HG03175 (cell line): ENCODE data around the gene CC2D2B.
A peak's percentile ranks its signal among the peaks of the same experiment; 100 is the strongest.
"Not testable (repeated sequence)": the region's sequence is repeated elsewhere in the genome, so short reads cannot be mapped to it uniquely, and the experiment has no call there.

Experiments used
- ATAC-seq: cut with Tn5 transposase; IDR thresholded peaks from one replicate; pipeline ENCODE4 v1.9.1; 2021; ENCODE audit warnings: mild to moderate bottlenecking, moderate library complexity; ENCODE audit not compliant: unreplicated experiment

CC2D2B gene

GRCh38 chr10:95907456-95908253 is at the start of gene CC2D2B:
Gene CC2D2B (plus strand): TSS chr10:95907975. CDS start chr10:95911324, 3,349 bp downstream.
- peak; percentile 82 for ATAC-seq

- ATAC-seq, result no peak
Measured at GRCh38 chr10:95860166-95860940, 47.4 kb upstream of the CC2D2B start.

GRCh38 chr10:95861386-95861785 is 46.4 kb upstream of the CC2D2B start:
- ATAC-seq, result no peak

GRCh38 chr10:95864906-95865813 is 42.6 kb upstream of the CC2D2B start:
- peak; percentile 93 for ATAC-seq

GRCh38 chr10:95865814-95866466 is 41.8 kb upstream of the CC2D2B start:
- no peak for ATAC-seq

GRCh38 chr10:95866467-95866842 is 41.3 kb upstream of the CC2D2B start:
- ATAC-seq, result no peak

GRCh38 chr10:95867866-95868265 is 39.9 kb upstream of the CC2D2B start:
- no peak for ATAC-seq

GRCh38 chr10:95872158-95872711 is 35.5 kb upstream of the CC2D2B start:
- no peak for ATAC-seq

GRCh38 chr10:95873139-95873538 is 34.6 kb upstream of the CC2D2B start:
- no peak for ATAC-seq

- no peak for ATAC-seq
Measured at GRCh38 chr10:95873651-95874050, 34.1 kb upstream of the CC2D2B start.

- not testable (repeated sequence) for ATAC-seq
Measured at GRCh38 chr10:95874783-95875182, 33.0 kb upstream of the CC2D2B start.

- no peak for ATAC-seq
Measured at GRCh38 chr10:95876756-95877155, 31.0 kb upstream of the CC2D2B start.

- ATAC-seq, result peak; percentile 54
Measured at GRCh38 chr10:95877881-95878280, 29.9 kb upstream of the CC2D2B start.

- peak; percentile 63 for ATAC-seq
Measured at GRCh38 chr10:95880704-95881103, 27.1 kb upstream of the CC2D2B start.

GRCh38 chr10:95881316-95881715 is 26.5 kb upstream of the CC2D2B start:
- no peak for ATAC-seq

- ATAC-seq, result no peak
Measured at GRCh38 chr10:95889830-95890229, 17.9 kb upstream of the CC2D2B start.

- ATAC-seq, result no peak
Measured at GRCh38 chr10:95896071-95896850, 11.5 kb upstream of the CC2D2B start.

- ATAC-seq, result not testable (repeated sequence)
Measured at GRCh38 chr10:95905897-95906580, 1.7 kb upstream of the CC2D2B start.
